ENCODE data around the gene SARNP.

- TF ChIP-seq YY1 (IDR thresholded peaks at IDR 0.05; ENCODE audit: low read depth, low read length) (no peak), CTCF (IDR thresholded peaks at IDR 0.05 in 2 of 3, conservative IDR thresholded peaks at IDR 0.05 in 1 of 3; ENCODE audit: control insufficient read depth in 2 of 3, extremely low read depth in 1 of 3, insufficient read depth in 1 of 3, low read depth in 3 of 3, low read length in 3 of 3) (no peak), POLR2AphosphoS5 (IDR thresholded peaks at IDR 0.05; ENCODE audit: low read length) (no peak), ZBTB33 (IDR thresholded peaks at IDR 0.05) (no peak), MXI1 (IDR thresholded peaks at IDR 0.05; ENCODE audit: low read depth, low read length) (no peak)
Measured at GRCh38 chr12:55838361-55838760, 20.8 kb upstream of the SARNP start.

Measured in GM12878 (cell line).